ENCODE results near the gene RGS10.

The RGS10 gene

DNA sequence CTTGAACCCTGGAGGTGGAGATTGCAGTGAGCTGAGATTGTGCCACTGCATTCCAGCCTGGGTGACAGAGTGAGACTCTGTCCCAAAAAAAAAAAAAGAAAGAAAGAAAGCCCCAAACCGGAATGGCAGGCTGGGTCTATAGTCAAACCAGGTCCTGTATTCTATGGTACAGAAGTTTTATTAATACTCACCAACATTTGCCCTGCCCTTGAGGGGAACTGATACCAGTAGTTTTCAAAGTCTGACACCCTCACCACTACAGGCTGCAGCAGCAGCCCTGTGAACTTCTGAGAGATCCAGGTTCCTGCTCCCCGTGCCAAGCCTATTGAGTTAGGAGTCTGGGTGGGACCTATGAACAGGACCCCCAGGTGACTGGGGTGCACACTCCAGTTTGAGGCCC is 80.6 kb downstream of the RGS10 start:
- peak; percentile 38 for DNase-seq (ENCODE audit: low read depth)
- no peak overlapping the region for H3K4me3 ChIP-seq (ENCODE audit: low read depth, low read length)
- TF ChIP-seq, protein P1, sequence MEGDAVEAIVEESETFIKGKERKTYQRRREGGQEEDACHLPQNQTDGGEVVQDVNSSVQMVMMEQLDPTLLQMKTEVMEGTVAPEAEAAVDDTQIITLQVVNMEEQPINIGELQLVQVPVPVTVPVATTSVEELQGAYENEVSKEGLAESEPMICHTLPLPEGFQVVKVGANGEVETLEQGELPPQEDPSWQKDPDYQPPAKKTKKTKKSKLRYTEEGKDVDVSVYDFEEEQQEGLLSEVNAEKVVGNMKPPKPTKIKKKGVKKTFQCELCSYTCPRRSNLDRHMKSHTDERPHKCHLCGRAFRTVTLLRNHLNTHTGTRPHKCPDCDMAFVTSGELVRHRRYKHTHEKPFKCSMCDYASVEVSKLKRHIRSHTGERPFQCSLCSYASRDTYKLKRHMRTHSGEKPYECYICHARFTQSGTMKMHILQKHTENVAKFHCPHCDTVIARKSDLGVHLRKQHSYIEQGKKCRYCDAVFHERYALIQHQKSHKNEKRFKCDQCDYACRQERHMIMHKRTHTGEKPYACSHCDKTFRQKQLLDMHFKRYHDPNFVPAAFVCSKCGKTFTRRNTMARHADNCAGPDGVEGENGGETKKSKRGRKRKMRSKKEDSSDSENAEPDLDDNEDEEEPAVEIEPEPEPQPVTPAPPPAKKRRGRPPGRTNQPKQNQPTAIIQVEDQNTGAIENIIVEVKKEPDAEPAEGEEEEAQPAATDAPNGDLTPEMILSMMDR (IDR thresholded peaks at IDR 0.05; ENCODE audit: insufficient read depth, low read depth, low read length, missing control alignments): no peak

DNA sequence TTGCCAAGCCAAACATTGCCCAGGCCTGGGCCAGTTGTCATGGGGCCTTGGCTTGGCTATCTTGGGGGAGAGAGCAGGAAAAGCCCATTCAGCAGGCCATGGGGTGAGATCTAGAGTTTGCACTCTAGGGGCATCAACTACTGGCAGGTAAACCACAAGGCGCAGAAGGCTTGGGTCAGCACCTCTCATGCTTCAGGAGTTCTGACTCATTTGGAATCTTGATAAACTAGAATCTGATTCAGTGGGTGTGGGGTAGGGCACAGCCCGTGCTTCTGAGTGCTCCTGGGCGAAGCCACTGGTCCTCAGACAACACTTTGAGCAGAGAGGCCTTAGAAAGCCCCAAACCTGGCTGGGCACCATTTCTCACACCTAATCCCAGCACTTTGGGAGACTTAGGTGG is 81.1 kb downstream of the RGS10 start:
- DNase-seq (ENCODE audit: low read depth): peak; percentile 69
- no peak overlapping the region for H3K4me3 ChIP-seq (ENCODE audit: low read depth, low read length)
- TF ChIP-seq, protein P1 (IDR thresholded peaks at IDR 0.05; ENCODE audit: insufficient read depth, low read depth, low read length, missing control alignments): no peak

DNA sequence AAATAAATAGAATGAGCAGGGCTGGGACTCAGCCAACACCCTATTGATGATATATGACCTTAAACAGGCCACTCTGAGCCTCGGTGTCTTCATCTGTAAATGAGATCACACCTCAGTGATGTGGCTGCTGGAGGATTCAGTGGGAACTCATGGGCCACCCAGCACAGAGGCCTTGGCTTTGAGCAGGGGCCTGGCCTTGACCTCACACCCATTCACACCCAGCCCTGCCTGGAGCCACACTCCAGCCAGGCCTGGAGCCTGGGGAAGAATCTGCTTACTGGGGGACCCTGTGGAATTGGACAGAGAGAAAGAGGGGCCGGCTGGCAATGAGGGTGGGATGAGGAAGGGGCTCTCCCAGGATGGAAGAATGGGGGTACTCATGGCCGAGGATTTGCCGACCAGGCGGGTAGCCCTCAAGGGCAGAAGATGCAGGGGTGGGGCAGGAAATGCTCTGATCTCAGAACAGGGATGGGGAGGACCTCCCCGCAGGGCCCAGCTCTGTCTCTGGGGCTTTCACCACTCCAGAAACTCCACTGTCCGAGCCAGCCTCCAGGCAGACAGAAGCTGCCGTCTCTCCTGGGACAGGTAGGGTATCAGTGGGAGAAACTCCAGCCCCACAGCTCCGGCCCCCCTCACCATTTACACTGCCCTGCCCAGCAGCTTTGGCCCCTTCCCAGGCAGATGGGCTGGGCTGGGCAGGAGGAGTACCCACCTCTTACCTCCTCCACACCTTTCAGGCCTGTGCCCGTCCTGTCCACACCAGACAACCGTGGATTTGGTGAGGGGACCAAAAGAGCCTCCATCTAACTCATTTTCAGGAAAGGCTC is 81.9 kb downstream of the RGS10 start:
- DNase-seq (ENCODE audit: low read depth): no peak
- TF ChIP-seq, protein P1 (IDR thresholded peaks at IDR 0.05; ENCODE audit: insufficient read depth, low read depth, low read length, missing control alignments): no peak
- H3K4me3 ChIP-seq (ENCODE audit: low read depth, low read length): no peak overlapping the region

DNA sequence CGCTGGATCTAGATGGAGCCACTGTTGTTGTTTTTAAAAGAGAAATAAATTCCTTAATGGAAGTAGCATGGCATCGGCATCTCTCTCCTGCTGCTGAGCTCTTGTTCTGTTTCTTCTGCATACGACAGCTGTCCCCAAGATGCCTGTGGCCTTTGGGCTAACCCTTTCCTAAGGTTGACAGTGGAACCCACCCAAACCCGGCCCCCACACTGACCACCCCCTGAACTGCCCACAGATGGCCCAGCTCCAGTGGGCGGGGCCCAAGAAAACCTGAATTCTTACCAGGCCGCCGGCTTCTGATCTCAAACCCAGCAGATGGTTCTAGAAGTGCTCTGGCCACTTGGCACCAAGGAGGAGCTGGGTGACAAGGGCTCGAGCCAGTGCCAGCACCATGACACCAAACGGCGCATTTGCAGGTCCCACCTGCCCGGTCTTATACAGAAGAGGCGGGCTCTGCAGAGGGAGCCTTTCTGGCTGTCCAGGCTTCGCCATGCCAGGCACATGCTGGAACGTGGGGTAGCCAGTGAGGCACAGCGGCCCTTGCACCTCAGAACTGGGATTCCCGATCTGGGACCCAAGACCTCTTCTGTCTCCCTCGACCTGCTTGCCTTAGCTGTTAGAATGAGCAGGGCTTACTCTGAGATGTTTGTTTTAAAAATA is 82.7 kb downstream of the RGS10 start:
- H3K4me3 ChIP-seq (ENCODE audit: low read depth, low read length): no peak overlapping the region
- TF ChIP-seq, protein P1 (IDR thresholded peaks at IDR 0.05; ENCODE audit: insufficient read depth, low read depth, low read length, missing control alignments): no peak
- no peak for DNase-seq (ENCODE audit: low read depth)

DNA sequence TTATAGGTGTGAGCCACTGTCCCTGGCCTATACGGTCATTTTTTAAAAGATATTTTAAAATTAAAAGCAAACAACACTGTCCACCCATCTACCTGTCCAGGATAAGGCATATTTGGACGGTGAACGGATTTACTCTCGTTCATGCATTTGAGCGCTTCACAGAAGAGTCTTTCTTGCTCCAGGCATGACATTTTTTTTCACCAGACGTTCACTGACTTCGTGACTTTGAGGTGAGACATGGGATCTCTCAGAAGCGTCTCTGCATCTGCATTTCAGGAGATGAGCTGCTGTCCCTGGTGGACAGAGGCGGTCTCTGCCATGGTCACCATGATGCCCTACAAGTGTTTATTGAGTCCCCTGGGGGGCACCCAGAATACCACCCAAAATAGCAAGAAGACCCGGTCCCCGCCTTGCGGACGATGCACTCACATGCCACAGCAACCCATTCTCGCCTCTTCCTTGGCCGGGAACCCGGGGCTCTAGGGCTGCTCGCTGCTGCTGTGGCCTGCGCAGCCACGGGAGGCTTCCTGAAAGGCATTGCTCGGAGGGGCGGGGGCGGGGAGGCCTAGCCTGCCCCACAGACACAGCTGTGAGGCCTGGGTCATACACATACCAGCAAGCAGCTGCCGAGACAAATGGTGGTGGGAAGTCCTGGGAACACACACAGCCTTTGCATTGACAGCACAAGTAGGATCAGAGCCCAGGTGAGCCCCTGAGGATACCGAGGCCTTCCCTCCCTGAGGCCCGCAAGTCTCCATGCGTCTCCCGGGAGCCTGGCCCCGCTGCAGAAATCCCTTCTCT is 84.4 kb downstream of the RGS10 start:
- TF ChIP-seq, protein P1 (IDR thresholded peaks at IDR 0.05; ENCODE audit: insufficient read depth, low read depth, low read length, missing control alignments): no peak
- no peak for DNase-seq (ENCODE audit: low read depth)
- no peak overlapping the region for H3K4me3 ChIP-seq (ENCODE audit: low read depth, low read length)

DNA sequence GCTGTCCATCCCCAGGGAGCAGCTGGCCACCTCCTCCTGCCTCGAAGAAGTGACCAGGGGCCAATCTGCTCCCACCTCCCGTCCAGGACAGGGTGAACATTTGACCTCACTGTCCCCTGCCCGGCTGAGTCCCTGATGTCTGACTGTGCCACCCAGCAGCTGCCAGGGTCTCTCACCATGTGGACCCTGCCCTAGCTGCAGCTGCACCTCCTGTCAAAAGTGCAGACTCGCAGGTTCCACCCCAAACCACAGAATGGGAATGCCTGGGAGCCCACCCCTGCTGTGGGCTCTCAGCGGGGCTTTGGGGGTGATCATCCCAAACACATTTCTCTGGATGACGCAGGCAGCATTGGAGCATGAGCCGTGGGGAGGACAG is 86.1 kb downstream of the RGS10 start:
- DNase-seq (ENCODE audit: low read depth): no peak
- TF ChIP-seq, protein P1 (IDR thresholded peaks at IDR 0.05; ENCODE audit: insufficient read depth, low read depth, low read length, missing control alignments): no peak
- H3K4me3 ChIP-seq (ENCODE audit: low read depth, low read length): no peak overlapping the region

Data from GM12865 (cell line).